GM23248 (cell line): ENCODE data around the gene ADCY2. TPM values are rescaled to one million over a fixed set of nuclear protein-coding genes. Genes with fewer than 3 reads are reported as not detected.
"Not testable (repeated sequence)": the region's sequence is repeated elsewhere in the genome, so short reads cannot be mapped to it uniquely, and the experiment has no call there.

Experiments
- DNase-seq: peaks from one replicate; pipeline ENCODE4 v3.0.0-alpha.2; 2015
- H2AFZ ChIP-seq: fragments of 200-600 bp; sonication (generic); 2 replicates; pipeline ENCODE4 v1.6.1; 2016; ENCODE audit warnings: antibody characterized with exemption
- H3F3A ChIP-seq: fragments of 200-600 bp; sonication (generic); 2 replicates; pipeline ENCODE4 v1.6.1; 2016; ENCODE audit warnings: mild to moderate bottlenecking, antibody characterized with exemption, mixed run types; ENCODE audit not compliant: insufficient read depth
- H3K27ac ChIP-seq: fragments of 200-600 bp; sonication (generic); 2 replicates; pipeline ENCODE4 v1.5.1; 2016; ENCODE audit warnings: mild to moderate bottlenecking
- H3K27me3 ChIP-seq: fragments of 200-600 bp; sonication (generic); replicated peaks from 2 replicates; pipeline ENCODE4 v1.6.1; 2016; ENCODE audit warnings: mild to moderate bottlenecking; ENCODE audit not compliant: insufficient read depth
- H3K36me3 ChIP-seq: fragments of 200-600 bp; sonication (generic); 2 replicates; pipeline ENCODE4 v1.6.1; 2016; ENCODE audit warnings: low read depth, mild to moderate bottlenecking
- H3K4me1 ChIP-seq: fragments of 200-600 bp; sonication (generic); 2 replicates; pipeline ENCODE4 v1.6.1; 2016; ENCODE audit warnings: mild to moderate bottlenecking; ENCODE audit not compliant: insufficient read depth
- H3K4me2 ChIP-seq: fragments of 200-600 bp; sonication (generic); one replicate; pipeline ENCODE4 v1.6.1; 2016; ENCODE audit warnings: mild to moderate bottlenecking; ENCODE audit not compliant: unreplicated experiment
- H3K4me3 ChIP-seq: fragments of 200-600 bp; sonication (generic); 2 replicates; pipeline ENCODE4 v1.5.1; 2016; ENCODE audit warnings: mild to moderate bottlenecking
- H3K79me2 ChIP-seq: fragments of 200-600 bp; sonication (generic); 2 replicates; pipeline ENCODE4 v1.6.1; 2016; ENCODE audit warnings: mild to moderate bottlenecking; ENCODE audit not compliant: insufficient read depth
- H3K9ac ChIP-seq: fragments of 200-600 bp; sonication (generic); 2 replicates; pipeline ENCODE4 v1.6.1; 2016; ENCODE audit warnings: mild to moderate bottlenecking
- H3K9me2 ChIP-seq: fragments of 200-600 bp; sonication (generic); 2 replicates; pipeline ENCODE4 v1.6.1; 2016; ENCODE audit warnings: mixed run types, mild to moderate bottlenecking, moderate library complexity; ENCODE audit not compliant: insufficient read depth
- H3K9me3 ChIP-seq: fragments of 200-600 bp; sonication (generic); one replicate; pipeline ENCODE4 v1.6.1; 2017; ENCODE audit warnings: low read depth
- H4K20me1 ChIP-seq: fragments of 200-600 bp; sonication (generic); 2 replicates; pipeline ENCODE4 v1.6.0; 2016; ENCODE audit not compliant: insufficient read depth
- EZH2 ChIP-seq: fragments of 200-600 bp; sonication (generic); IDR thresholded peaks from 2 replicates; pipeline ENCODE4 v1.6.1; 2018; ENCODE audit warnings: antibody characterized with exemption, mild to moderate bottlenecking; ENCODE audit not compliant: insufficient read depth, poor library complexity, severe bottlenecking
- EZH2phosphoT487 ChIP-seq: fragments of 200-600 bp; sonication (generic); IDR thresholded peaks from 2 replicates; pipeline ENCODE4 v1.6.1; 2018; ENCODE audit warnings: antibody characterized with exemption, moderate library complexity, mild to moderate bottlenecking, low read depth; ENCODE audit not compliant: insufficient read depth
- WGBS, 2 experiments: methylation state at CpG; one replicate each; pipeline ENCODE4 v1.1.6; 2015 to 2017; ENCODE audit warnings: low lambda C conversion rate in 2 of 2, low coverage in 1 of 2; ENCODE audit errors: missing lambda C conversion rate in 2 of 2; 5-methylcytosine and 5-hydroxymethylcytosine counted together
- in situ Hi-C: fragments of 300-500 bp; cut with MboI; formaldehyde crosslinking; loops from 2 replicates; pipeline ENCODE4 v1.15.0; 2020
- polyA plus RNA-seq: library from polyadenylated mRNA; unstranded; fragments of >200 nt; fragmentation: Nextera tagmentation; extraction: Ambion mirVana; gene quantifications from 2 replicates; pipeline ENCODE4 v1.2.1, GENCODE V29; 2016
- total RNA-seq: library from RNA; depleted of rRNA; stranded (reverse); fragments of >200 nt; shearing (Covaris generic); gene quantifications from 2 replicates; pipeline ENCODE4 v1.2.3, GENCODE V29; 2014

Gene ADCY2
- total and polyA plus RNA-seq, 2 experiments from 2014 or later = 0.11 TPM; not detected in 1

DNA sequence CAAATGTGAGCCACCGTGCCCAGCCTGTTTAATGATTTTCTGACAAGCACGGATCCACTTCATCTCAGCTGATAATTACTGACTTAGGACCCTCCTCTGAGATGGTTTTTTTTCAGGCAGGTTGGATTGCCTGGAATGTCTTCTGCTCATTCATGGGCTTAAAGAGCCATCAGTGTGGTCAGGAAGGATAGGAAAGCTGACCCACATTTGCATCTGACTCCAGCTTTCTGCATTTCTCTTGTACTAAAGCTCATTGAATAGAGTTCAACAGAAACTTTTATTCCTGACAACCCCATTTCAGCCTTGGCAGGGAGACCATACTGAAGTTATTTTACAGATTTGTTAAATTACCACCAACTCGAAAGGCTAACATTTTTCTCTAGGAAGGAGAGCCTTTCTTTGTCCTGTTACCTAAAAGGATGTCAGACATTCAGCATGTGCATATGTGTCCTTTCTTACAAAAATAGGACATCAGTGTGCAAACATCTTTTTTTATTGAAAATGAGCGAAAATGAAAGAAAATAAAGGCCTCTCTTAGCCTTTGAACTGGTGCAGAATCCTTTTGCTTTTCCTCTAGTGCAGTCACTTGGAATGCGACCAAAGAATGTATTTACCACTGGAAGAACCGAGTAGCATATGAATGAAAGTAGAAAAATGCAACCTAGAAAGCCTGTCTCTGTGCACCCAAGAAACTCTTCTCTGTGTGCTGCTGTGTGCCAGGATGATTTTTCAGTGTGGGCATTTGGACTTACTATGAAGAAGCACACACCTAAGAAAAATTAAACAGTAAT is 26.6 kb downstream of the ADCY2 start:
- no peak overlapping the region for H3K4me2 ChIP-seq
- H3K36me3 ChIP-seq = no peaks in the 10 kb centered on the region
- no peaks in the 10 kb centered on the region for H4K20me1 ChIP-seq
- no peaks in the 10 kb centered on the region for H3K27me3 ChIP-seq
- H3K27ac ChIP-seq = no peak overlapping the region
- peak; percentile 5 for DNase-seq
- H3K9me3 ChIP-seq = no peaks in the 10 kb centered on the region
- in situ Hi-C loops = no loop called here
- no peak overlapping the region for H3K4me3 ChIP-seq
- H3K79me2 ChIP-seq = no peaks in the 10 kb centered on the region
- H3K9ac ChIP-seq = no peak overlapping the region
- no peaks in the 10 kb centered on the region for H3K9me2 ChIP-seq
- TF ChIP-seq EZH2phosphoT487 (no peak), EZH2 (no peak)
- H2AFZ ChIP-seq = no peak overlapping the region
- H3F3A ChIP-seq = no peaks in the 10 kb centered on the region
- H3K4me1 ChIP-seq = no peaks in the 10 kb centered on the region
- WGBS, 2 experiments = 31 to 40% methylated on average over 6 of the region's 6 CpGs

DNA sequence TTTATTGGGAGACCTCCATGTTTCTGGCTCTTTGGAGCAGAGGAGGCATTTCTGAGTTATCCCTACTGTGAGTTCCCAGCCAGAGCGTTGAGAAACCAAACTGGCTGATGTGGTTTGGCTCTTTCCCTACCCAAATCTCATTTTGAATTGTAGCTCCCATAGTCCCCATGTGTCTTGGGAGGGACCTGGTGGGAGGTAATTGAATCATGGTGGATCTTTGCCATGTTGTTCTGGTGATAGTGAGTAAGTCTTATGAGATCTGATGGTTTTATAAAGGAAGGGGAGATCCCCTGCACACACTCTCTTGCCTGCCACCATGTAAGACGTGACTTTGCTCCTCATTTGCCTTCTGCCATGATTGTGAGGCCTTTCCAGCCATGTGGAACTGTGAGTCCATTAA is 27.3 kb downstream of the ADCY2 start:
- H3K79me2 ChIP-seq, H3K4me3 ChIP-seq, H3K36me3 ChIP-seq, in situ Hi-C loops, H4K20me1 ChIP-seq, H3K4me2 ChIP-seq, H3K27ac ChIP-seq, H3K9ac ChIP-seq, DNase-seq, H3K9me3 ChIP-seq, H3K4me1 ChIP-seq, H3F3A ChIP-seq, H2AFZ ChIP-seq, H3K9me2 ChIP-seq, H3K27me3 ChIP-seq: not testable (repeated sequence)
- 38 to 47% methylated on average over 2 of the region's 2 CpGs for WGBS, 2 experiments

DNA sequence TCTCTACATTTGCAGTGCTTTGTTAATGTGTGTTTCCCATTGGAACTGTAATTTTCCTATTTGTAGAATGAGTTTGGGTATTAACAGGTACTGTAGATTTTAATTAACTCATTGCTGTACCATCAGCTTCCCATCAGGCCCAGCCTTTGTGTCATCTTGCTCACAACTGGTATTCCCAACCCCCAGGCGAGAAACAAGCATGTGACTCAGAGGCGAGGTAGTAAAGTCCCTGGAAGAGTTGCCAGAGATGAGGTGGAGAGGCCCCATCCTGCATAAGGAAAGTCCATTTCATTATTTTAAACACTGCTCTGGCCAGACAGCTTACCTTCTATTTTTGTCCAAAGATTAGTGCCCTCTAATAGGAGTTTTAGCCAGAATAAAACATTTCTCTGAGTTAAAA is 29.9 kb downstream of the ADCY2 start:
- in situ Hi-C loops = no loop called here
- TF ChIP-seq EZH2 (no peak), EZH2phosphoT487 (no peak)
- Histone ChIP-seq H3K4me1 (no peaks in the 10 kb centered on the region), H4K20me1 (no peaks in the 10 kb centered on the region), H3K9me3 (no peaks in the 10 kb centered on the region), H3K36me3 (no peaks in the 10 kb centered on the region), H3K4me2 (no peak overlapping the region), H3K27ac (no peak overlapping the region), H3K9me2 (no peaks in the 10 kb centered on the region), H3K27me3 (no peaks in the 10 kb centered on the region), H3K4me3 (no peak overlapping the region), H3K9ac (no peak overlapping the region), H3K79me2 (no peaks in the 10 kb centered on the region), H3F3A (no peaks in the 10 kb centered on the region), H2AFZ (no peak overlapping the region)
- DNase-seq = peak; percentile 5
- WGBS, 2 experiments = 18 to 36% methylated on average over 2 of the region's 2 CpGs

DNA sequence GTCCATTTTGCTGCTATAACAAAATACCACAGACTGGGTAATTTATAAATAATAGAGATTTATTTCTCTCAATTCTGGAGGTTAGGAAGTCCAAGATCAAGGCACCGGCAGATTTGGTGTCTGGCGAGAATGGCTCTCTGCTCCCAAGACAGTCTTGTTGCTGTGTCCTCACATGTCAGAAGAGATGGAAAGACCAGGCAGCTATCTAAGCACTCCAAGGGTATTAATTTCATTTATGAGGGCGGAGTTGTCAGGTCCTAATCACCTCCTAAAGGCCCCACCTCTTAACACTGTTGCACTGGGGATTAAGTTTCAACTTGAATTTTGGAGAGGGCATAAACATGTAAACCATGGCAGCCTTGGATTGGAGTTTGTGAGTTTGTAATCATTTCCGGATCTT is 30.3 kb downstream of the ADCY2 start:
- H3F3A ChIP-seq = no peaks in the 10 kb centered on the region
- no peaks in the 10 kb centered on the region for H3K4me1 ChIP-seq
- no peaks in the 10 kb centered on the region for H3K9me2 ChIP-seq
- no peak overlapping the region for H3K27ac ChIP-seq
- WGBS, 2 experiments = 65 to 68% methylated on average over 4 of the region's 4 CpGs
- no peaks in the 10 kb centered on the region for H3K9me3 ChIP-seq
- DNase-seq = no peak
- H4K20me1 ChIP-seq = no peaks in the 10 kb centered on the region
- H2AFZ ChIP-seq = no peak overlapping the region
- in situ Hi-C loops = no loop called here
- H3K27me3 ChIP-seq = no peaks in the 10 kb centered on the region
- no peak overlapping the region for H3K4me2 ChIP-seq
- H3K36me3 ChIP-seq = no peaks in the 10 kb centered on the region
- no peaks in the 10 kb centered on the region for H3K79me2 ChIP-seq
- H3K9ac ChIP-seq = no peak overlapping the region
- TF ChIP-seq EZH2 = no peak
- no peak for TF ChIP-seq EZH2phosphoT487
- no peak overlapping the region for H3K4me3 ChIP-seq

DNA sequence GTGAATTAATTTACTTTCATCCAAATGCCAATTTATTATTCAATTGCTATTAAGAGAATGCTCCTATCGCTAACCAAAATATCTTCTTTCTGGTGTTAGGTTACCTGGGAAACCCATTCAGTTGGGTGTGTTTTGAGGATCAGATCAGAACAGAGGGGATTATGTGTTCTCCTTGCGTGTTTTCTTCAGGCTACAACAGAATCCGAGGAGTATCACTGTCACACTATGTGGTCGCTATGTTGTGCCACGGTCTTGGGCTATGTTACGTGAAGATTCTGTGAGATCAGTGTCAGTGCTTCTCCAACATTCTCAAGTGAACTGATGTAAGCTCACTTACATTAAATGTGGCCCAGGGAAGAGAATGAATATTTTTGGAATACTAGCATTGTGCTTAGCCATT is 39.0 kb downstream of the ADCY2 start:
- Histone ChIP-seq H3K27me3 (no peaks in the 10 kb centered on the region), H2AFZ (no peak overlapping the region), H3K27ac (no peak overlapping the region), H3K36me3 (no peaks in the 10 kb centered on the region), H3K9ac (no peak overlapping the region), H3K79me2 (no peaks in the 10 kb centered on the region), H3K4me2 (no peak overlapping the region), H3K4me1 (no peaks in the 10 kb centered on the region), H3F3A (no peaks in the 10 kb centered on the region), H3K9me2 (no peaks in the 10 kb centered on the region), H4K20me1 (no peaks in the 10 kb centered on the region), H3K9me3 (no peaks in the 10 kb centered on the region), H3K4me3 (no peak overlapping the region)
- DNase-seq = no peak
- TF ChIP-seq EZH2phosphoT487 (no peak), EZH2 (no peak)
- WGBS, 2 experiments = 68 to 72% methylated on average over 6 of the region's 6 CpGs
- in situ Hi-C loops = no loop called here
